HEK293 (cell line): Measurements from ENCODE around the gene FAAP100.

ENCODE experiments used
- CTCF ChIA-PET: fragments of 350-600 bp; formaldehyde crosslinking; extraction: SDS; loops from one replicate; lab custom pipeline; 2021; ENCODE audit warnings: antibody characterized with exemption; lab: Yijun Ruan, JAX
- POLR2A ChIA-PET: fragments of 300-600 bp; formaldehyde crosslinking; extraction: SDS; loops from one replicate; lab custom pipeline; 2020; ENCODE audit warnings: antibody characterized with exemption, inconsistent platforms; lab: Yijun Ruan, JAX
- H3K27ac ChIP-seq: fragments of 200-500 bp; sonication (Bioruptor generic); 2 replicates; pipeline ENCODE4 v1.5.1; 2014; ENCODE audit warnings: low read depth, low read length, control low read depth, inconsistent platforms; ENCODE audit errors: extremely low read depth
- H3K36me3 ChIP-seq, 2 experiments: fragments of 200-500 bp in 1 of 2; sonication (Bioruptor generic) in 1 of 2; 1 replicate in 1 of 2; 2 replicates in 1 of 2; pipeline ENCODE4 v1.5.1; 2014 to 2017; ENCODE audit warnings: inconsistent platforms in 2 of 2, low read length in 2 of 2; ENCODE audit not compliant: control insufficient read depth in 2 of 2, insufficient read depth in 1 of 2
- H3K4me1 ChIP-seq: fragments of 200-500 bp; sonication (Bioruptor generic); 2 replicates; pipeline ENCODE4 v1.5.1; 2014; ENCODE audit warnings: mild to moderate bottlenecking, low read length, inconsistent platforms; ENCODE audit not compliant: control insufficient read depth, insufficient read depth
- H3K4me3 ChIP-seq: 2 replicates; pipeline ENCODE4 v1.5.1; 2011; ENCODE audit warnings: low read depth, mild to moderate bottlenecking, control low read depth, low read length, moderate library complexity
- H3K9me3 ChIP-seq: fragments of 200-500 bp; sonication (Bioruptor generic); 2 replicates; pipeline ENCODE4 v1.5.1; 2014; ENCODE audit warnings: low read depth, low read length, inconsistent platforms; ENCODE audit not compliant: control insufficient read depth, insufficient read depth
- EGR2 ChIP-seq: fragments of 450-650 bp; formaldehyde crosslinking; IDR thresholded peaks from 2 replicates; pipeline ENCODE4 v1.5.1; 2016; ENCODE audit warnings: low read depth, missing biosample characterization, missing genetic modification characterization
- FEZF1 ChIP-seq: fragments of 450-650 bp; formaldehyde crosslinking; IDR thresholded peaks from 2 replicates; pipeline ENCODE4 v1.5.1; 2016; ENCODE audit warnings: missing biosample characterization, missing genetic modification characterization
- ZBTB1 ChIP-seq: fragments of 450-650 bp; formaldehyde crosslinking; IDR thresholded peaks from 2 replicates; pipeline ENCODE4 v1.5.1; 2016; ENCODE audit warnings: missing biosample characterization, missing genetic modification characterization
- ZNF16 ChIP-seq: fragments of 450-650 bp; formaldehyde crosslinking; IDR thresholded peaks from 2 replicates; pipeline ENCODE4 v1.5.1; 2016; ENCODE audit warnings: low read depth, missing biosample characterization, missing genetic modification characterization
- ZNF23 ChIP-seq: fragments of 450-650 bp; formaldehyde crosslinking; IDR thresholded peaks from 2 replicates; pipeline ENCODE4 v1.5.1; 2016; ENCODE audit warnings: missing biosample characterization, missing genetic modification characterization, borderline replicate concordance
- ZNF248 ChIP-seq: fragments of 450-650 bp; formaldehyde crosslinking; IDR thresholded peaks from 2 replicates; pipeline ENCODE4 v1.5.1; 2017; ENCODE audit warnings: missing biosample characterization, missing genetic modification characterization
- ZNF266 ChIP-seq: fragments of 450-650 bp; formaldehyde crosslinking; IDR thresholded peaks from 2 replicates; pipeline ENCODE4 v1.5.1; 2016; ENCODE audit warnings: missing biosample characterization, missing genetic modification characterization, low read depth
- ZNF274 ChIP-seq, 2 experiments: fragments of 200-500 bp in 1 of 2; fragments of 450-650 bp in 1 of 2; sonication (Bioruptor generic) in 1 of 2; formaldehyde crosslinking in 1 of 2; IDR thresholded peaks; 2 replicates each; pipeline versions ENCODE4 v1.5.1 to v1.6.1; 2014 to 2016; ENCODE audit warnings: borderline replicate concordance in 1 of 2, inconsistent platforms in 1 of 2, low read length in 1 of 2, missing biosample characterization in 1 of 2, missing genetic modification characterization in 1 of 2
- ZNF366 ChIP-seq: fragments of 450-650 bp; formaldehyde crosslinking; conservative IDR thresholded peaks from 2 replicates; pipeline ENCODE4 v1.5.1; 2016; ENCODE audit warnings: missing biosample characterization, missing genetic modification characterization
- ZNF416 ChIP-seq: fragments of 450-650 bp; formaldehyde crosslinking; IDR thresholded peaks from 2 replicates; pipeline ENCODE4 v1.5.1; 2016; ENCODE audit warnings: missing biosample characterization, missing genetic modification characterization
- ZNF529 ChIP-seq: fragments of 450-650 bp; formaldehyde crosslinking; IDR thresholded peaks from 2 replicates; pipeline ENCODE4 v1.5.1; 2017; ENCODE audit warnings: missing genetic modification characterization, missing biosample characterization; ENCODE audit not compliant: insufficient replicate concordance
- ZNF549 ChIP-seq: fragments of 450-650 bp; IDR thresholded peaks from 2 replicates; pipeline ENCODE4 v1.5.1; 2018; ENCODE audit warnings: missing biosample characterization, missing genetic modification characterization, mild to moderate bottlenecking, inconsistent platforms, moderate library complexity
- ZNF610 ChIP-seq: fragments of 450-650 bp; formaldehyde crosslinking; IDR thresholded peaks from 2 replicates; pipeline ENCODE4 v1.5.1; 2016; ENCODE audit warnings: missing biosample characterization, missing genetic modification characterization, borderline replicate concordance
- ZNF76 ChIP-seq: fragments of 450-650 bp; formaldehyde crosslinking; IDR thresholded peaks from 2 replicates; pipeline ENCODE4; 2016; ENCODE audit warnings: low read depth, missing biosample characterization, missing genetic modification characterization, borderline replicate concordance
- ZNF776 ChIP-seq: fragments of 450-650 bp; formaldehyde crosslinking; IDR thresholded peaks from 2 replicates; pipeline ENCODE4 v1.5.0; 2017; ENCODE audit warnings: missing biosample characterization, missing genetic modification characterization, borderline replicate concordance
- ZNF830 ChIP-seq: fragments of 450-650 bp; IDR thresholded peaks from 2 replicates; pipeline ENCODE4 v1.5.0; 2018; ENCODE audit warnings: missing biosample characterization, missing genetic modification characterization, low read depth, mild to moderate bottlenecking, moderate library complexity
- TF ChIP-seq, protein P1 (sequence below): fragments of 450-650 bp; formaldehyde crosslinking; IDR thresholded peaks from 2 replicates; pipeline ENCODE4 v1.5.1; 2017; ENCODE audit warnings: missing biosample characterization, missing genetic modification characterization
- TF ChIP-seq, protein P2 (sequence below): fragments of 450-650 bp; formaldehyde crosslinking; IDR thresholded peaks from 2 replicates; pipeline ENCODE4 v1.5.1; 2016; ENCODE audit warnings: missing biosample characterization, missing genetic modification characterization
- TF ChIP-seq, protein P3 (sequence below): fragments of 450-650 bp; IDR thresholded peaks from 2 replicates; pipeline ENCODE4 v1.5.1; 2018; ENCODE audit warnings: missing biosample characterization, mild to moderate bottlenecking, missing genetic modification characterization
- TF ChIP-seq, protein P4 (sequence below): fragments of 450-650 bp; formaldehyde crosslinking; IDR thresholded peaks from 2 replicates; pipeline ENCODE4 v1.5.1; 2016; ENCODE audit warnings: missing biosample characterization, missing genetic modification characterization
- TF ChIP-seq, protein P5 (sequence below): fragments of 450-650 bp; formaldehyde crosslinking; IDR thresholded peaks from 2 replicates; pipeline ENCODE4 v1.5.1; 2017; ENCODE audit warnings: missing biosample characterization, missing genetic modification characterization

The FAAP100 gene, protein sequence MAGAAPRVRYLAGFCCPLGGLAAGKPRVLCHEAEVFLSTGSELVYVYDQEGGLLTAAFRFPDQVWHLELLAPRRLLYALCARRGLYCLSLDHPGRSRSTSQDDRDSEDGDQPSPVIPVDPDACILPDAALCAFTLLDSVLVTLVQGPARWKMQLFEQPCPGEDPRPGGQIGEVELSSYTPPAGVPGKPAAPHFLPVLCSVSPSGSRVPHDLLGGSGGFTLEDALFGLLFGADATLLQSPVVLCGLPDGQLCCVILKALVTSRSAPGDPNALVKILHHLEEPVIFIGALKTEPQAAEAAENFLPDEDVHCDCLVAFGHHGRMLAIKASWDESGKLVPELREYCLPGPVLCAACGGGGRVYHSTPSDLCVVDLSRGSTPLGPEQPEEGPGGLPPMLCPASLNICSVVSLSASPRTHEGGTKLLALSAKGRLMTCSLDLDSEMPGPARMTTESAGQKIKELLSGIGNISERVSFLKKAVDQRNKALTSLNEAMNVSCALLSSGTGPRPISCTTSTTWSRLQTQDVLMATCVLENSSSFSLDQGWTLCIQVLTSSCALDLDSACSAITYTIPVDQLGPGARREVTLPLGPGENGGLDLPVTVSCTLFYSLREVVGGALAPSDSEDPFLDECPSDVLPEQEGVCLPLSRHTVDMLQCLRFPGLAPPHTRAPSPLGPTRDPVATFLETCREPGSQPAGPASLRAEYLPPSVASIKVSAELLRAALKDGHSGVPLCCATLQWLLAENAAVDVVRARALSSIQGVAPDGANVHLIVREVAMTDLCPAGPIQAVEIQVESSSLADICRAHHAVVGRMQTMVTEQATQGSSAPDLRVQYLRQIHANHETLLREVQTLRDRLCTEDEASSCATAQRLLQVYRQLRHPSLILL

DNA sequence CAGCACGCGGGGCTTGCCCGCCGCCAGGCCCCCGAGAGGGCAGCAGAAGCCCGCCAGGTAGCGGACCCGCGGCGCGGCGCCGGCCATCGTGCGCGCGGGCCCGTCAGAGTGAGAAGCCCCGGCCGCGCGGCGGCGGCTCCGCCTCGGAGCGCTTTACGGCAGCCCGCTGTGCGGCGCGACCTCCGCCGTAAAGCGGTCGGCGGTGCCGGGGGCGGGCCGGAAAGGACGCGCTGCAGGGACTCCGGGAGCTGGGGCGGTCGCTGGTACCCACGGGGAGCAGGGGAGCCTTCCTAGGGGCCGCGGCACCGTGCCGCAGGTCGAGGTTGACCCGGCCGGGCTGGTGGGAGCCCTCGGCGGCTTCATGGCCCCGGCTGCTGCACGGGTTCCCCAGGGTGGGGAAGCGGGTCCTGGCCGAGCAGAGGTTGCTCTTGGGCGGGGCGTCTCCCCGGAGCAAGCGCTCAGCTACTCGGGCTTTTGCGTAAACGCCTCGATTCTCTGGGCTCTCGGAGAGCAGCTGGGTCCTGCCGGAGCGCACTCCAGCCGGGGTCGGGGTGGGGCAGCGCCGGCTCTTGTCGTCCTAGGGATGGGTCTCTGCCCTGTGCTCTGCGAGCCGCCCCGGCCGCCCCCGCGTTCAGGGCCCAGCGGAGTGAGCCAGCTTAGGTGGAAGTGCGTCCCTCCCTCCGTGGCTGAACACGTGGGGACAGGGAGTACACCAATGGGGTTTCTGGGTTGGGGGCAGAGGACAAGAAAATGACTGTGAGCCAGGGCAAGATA is at the start of gene FAAP100:
FAAP100 (minus strand) TSS at position 110 of the 774 bp plus-strand sequence; CDS start at position 87, 23 bp downstream.
- peaks cover 4 to 47% of the 10 kb centered on the region in 2 experiments; a peak in 2 of 3 replicates for H3K36me3 ChIP-seq
- H3K4me3 ChIP-seq: peak within 1 kb of the TSS; percentile 86
- H3K4me1 ChIP-seq: peaks cover 12% of the 10 kb centered on the region
- POLR2A ChIA-PET: interaction anchor here (0.6 to 3.4 kb wide), 29 partner anchors 9 to 564 kb away, joined by 3 to 48 read pairs (median 4); partner anchors contain the start of genes ACTG1, ARL16, CCDC137 and HGS
- H3K27ac ChIP-seq: peak within 1 kb of the TSS; percentile 74
- CTCF ChIA-PET: interaction anchor here (0.6 to 3.9 kb wide), 8 partner anchors 14 to 300 kb away, joined by 3 to 23 read pairs (median 3); no protein-coding TSS in a partner anchor
- H3K9me3 ChIP-seq: no peaks in the 10 kb centered on the region
- TF ChIP-seq FEZF1 (tag by site-specific recombination) (no peak), ZNF366 (tag by site-specific recombination) (0 out of 2 replicates have a peak, but pooled peaks have one; percentile 30), ZNF16 (tag by site-specific recombination) (no peak), EGR2 (tag by site-specific recombination) (peak; percentile 78), ZNF830 (tag by site-specific recombination) (no peak), ZNF23 (tag by site-specific recombination) (no peak), ZNF248 (tag by site-specific recombination) (no peak), ZNF274 (IDR thresholded peaks at IDR 0.05; ENCODE audit: low read length) (no peak), ZNF274 (tag by site-specific recombination; IDR thresholded peaks at IDR 0.05; ENCODE audit: borderline replicate concordance) (no peak), ZNF529 (tag by site-specific recombination) (no peak), ZNF549 (tag by site-specific recombination) (no peak), ZNF416 (tag by site-specific recombination) (no peak), ZNF776 (tag by site-specific recombination) (no peak), ZNF266 (tag by site-specific recombination) (no peak), ZNF76 (tag by site-specific recombination) (no peak), ZNF610 (tag by site-specific recombination) (no peak), ZBTB1 (tag by site-specific recombination) (no peak)
- TF ChIP-seq, protein P1, sequence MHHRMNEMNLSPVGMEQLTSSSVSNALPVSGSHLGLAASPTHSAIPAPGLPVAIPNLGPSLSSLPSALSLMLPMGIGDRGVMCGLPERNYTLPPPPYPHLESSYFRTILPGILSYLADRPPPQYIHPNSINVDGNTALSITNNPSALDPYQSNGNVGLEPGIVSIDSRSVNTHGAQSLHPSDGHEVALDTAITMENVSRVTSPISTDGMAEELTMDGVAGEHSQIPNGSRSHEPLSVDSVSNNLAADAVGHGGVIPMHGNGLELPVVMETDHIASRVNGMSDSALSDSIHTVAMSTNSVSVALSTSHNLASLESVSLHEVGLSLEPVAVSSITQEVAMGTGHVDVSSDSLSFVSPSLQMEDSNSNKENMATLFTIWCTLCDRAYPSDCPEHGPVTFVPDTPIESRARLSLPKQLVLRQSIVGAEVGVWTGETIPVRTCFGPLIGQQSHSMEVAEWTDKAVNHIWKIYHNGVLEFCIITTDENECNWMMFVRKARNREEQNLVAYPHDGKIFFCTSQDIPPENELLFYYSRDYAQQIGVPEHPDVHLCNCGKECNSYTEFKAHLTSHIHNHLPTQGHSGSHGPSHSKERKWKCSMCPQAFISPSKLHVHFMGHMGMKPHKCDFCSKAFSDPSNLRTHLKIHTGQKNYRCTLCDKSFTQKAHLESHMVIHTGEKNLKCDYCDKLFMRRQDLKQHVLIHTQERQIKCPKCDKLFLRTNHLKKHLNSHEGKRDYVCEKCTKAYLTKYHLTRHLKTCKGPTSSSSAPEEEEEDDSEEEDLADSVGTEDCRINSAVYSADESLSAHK (tag by site-specific recombination): no peak
- TF ChIP-seq, protein P2, sequence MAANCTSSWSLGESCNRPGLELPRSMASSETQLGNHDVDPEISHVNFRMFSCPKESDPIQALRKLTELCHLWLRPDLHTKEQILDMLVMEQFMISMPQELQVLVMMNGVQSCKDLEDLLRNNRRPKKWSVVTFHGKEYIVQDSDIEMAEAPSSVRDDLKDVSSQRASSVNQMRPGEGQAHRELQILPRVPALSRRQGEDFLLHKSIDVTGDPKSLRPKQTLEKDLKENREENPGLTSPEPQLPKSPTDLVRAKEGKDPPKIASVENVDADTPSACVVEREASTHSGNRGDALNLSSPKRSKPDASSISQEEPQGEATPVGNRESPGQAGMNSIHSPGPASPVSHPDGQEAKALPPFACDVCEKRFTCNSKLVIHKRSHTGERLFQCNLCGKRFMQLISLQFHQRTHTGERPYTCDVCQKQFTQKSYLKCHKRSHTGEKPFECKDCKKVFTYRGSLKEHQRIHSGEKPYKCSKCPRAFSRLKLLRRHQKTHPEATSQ (tag by site-specific recombination): 0 out of 2 replicates have a peak, but pooled peaks have one; percentile 15
- TF ChIP-seq, protein P3, sequence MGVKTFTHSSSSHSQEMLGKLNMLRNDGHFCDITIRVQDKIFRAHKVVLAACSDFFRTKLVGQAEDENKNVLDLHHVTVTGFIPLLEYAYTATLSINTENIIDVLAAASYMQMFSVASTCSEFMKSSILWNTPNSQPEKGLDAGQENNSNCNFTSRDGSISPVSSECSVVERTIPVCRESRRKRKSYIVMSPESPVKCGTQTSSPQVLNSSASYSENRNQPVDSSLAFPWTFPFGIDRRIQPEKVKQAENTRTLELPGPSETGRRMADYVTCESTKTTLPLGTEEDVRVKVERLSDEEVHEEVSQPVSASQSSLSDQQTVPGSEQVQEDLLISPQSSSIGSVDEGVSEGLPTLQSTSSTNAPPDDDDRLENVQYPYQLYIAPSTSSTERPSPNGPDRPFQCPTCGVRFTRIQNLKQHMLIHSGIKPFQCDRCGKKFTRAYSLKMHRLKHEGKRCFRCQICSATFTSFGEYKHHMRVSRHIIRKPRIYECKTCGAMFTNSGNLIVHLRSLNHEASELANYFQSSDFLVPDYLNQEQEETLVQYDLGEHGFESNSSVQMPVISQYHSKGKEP (tag by site-specific recombination): no peak
- TF ChIP-seq, protein P4, sequence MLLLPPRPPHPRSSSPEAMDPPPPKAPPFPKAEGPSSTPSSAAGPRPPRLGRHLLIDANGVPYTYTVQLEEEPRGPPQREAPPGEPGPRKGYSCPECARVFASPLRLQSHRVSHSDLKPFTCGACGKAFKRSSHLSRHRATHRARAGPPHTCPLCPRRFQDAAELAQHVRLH (tag by site-specific recombination): no peak
- TF ChIP-seq, protein P5, sequence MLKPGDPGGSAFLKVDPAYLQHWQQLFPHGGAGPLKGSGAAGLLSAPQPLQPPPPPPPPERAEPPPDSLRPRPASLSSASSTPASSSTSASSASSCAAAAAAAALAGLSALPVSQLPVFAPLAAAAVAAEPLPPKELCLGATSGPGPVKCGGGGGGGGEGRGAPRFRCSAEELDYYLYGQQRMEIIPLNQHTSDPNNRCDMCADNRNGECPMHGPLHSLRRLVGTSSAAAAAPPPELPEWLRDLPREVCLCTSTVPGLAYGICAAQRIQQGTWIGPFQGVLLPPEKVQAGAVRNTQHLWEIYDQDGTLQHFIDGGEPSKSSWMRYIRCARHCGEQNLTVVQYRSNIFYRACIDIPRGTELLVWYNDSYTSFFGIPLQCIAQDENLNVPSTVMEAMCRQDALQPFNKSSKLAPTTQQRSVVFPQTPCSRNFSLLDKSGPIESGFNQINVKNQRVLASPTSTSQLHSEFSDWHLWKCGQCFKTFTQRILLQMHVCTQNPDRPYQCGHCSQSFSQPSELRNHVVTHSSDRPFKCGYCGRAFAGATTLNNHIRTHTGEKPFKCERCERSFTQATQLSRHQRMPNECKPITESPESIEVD (tag by site-specific recombination): no peak
